Activated CD4-positive, CD25-positive, alpha-beta regulatory T cell treated with anti-CD3 and anti-CD28 coated beads, Interleukin-2, amount 50 U/mL, for 24 hours (primary cell): ENCODE data around the gene DHRS3.
"Not testable (repeated sequence)": the region's sequence is repeated elsewhere in the genome, so short reads cannot be mapped to it uniquely, and the experiment has no call there.

ENCODE experiments used
- ATAC-seq, 2 donors: fragments of 150-1000 bp; cut with Tn5 transposase; one replicate each; pipeline ENCODE4 v1.10.0; 2021; ENCODE audit warnings: mild to moderate bottlenecking in 1 of 2, moderate library complexity in 1 of 2

The DHRS3 gene

GRCh38 chr1:12537294-12537693 is 80.7 kb downstream of the DHRS3 start:
- ATAC-seq = no peak

GRCh38 chr1:12536023-12536639 is 81.9 kb downstream of the DHRS3 start:
- no peak for ATAC-seq

GRCh38 chr1:12532405-12533315 is 85.3 kb downstream of the DHRS3 start:
- no peak for ATAC-seq

- no peak for ATAC-seq
Observed at GRCh38 chr1:12531179-12531499, 86.9 kb downstream of the DHRS3 start.

- ATAC-seq = no peak
Observed at GRCh38 chr1:12530462-12531178, 87.4 kb downstream of the DHRS3 start.

- no peak for ATAC-seq
Observed at GRCh38 chr1:12529640-12530174, 88.3 kb downstream of the DHRS3 start.

- ATAC-seq = no peak
Observed at GRCh38 chr1:12528021-12528852, 89.8 kb downstream of the DHRS3 start.

- no peak for ATAC-seq
Observed at GRCh38 chr1:12527564-12527963, 90.4 kb downstream of the DHRS3 start.

GRCh38 chr1:12525311-12526181 is 92.5 kb downstream of the DHRS3 start:
- no peak for ATAC-seq

- ATAC-seq = no peak
Observed at GRCh38 chr1:12524266-12524665, 93.7 kb downstream of the DHRS3 start.

GRCh38 chr1:12522780-12523179 is 95.2 kb downstream of the DHRS3 start:
- ATAC-seq = not testable (repeated sequence)

GRCh38 chr1:12521096-12521495 is 96.9 kb downstream of the DHRS3 start:
- ATAC-seq = no peak

- no peak for ATAC-seq
Observed at GRCh38 chr1:12519693-12520364, 98.2 kb downstream of the DHRS3 start.

- peak; percentile 92 to 97 for ATAC-seq
Observed at GRCh38 chr1:12518931-12519692, 98.9 kb downstream of the DHRS3 start.
